GM19023 (cell line): Measurements from ENCODE around the gene F13A1.

Experiments used
- ATAC-seq: cut with Tn5 transposase; IDR thresholded peaks from one replicate; pipeline ENCODE4 v1.9.1; 2021; ENCODE audit warnings: mild to moderate bottlenecking, moderate library complexity; ENCODE audit not compliant: unreplicated experiment

F13A1 gene

DNA sequence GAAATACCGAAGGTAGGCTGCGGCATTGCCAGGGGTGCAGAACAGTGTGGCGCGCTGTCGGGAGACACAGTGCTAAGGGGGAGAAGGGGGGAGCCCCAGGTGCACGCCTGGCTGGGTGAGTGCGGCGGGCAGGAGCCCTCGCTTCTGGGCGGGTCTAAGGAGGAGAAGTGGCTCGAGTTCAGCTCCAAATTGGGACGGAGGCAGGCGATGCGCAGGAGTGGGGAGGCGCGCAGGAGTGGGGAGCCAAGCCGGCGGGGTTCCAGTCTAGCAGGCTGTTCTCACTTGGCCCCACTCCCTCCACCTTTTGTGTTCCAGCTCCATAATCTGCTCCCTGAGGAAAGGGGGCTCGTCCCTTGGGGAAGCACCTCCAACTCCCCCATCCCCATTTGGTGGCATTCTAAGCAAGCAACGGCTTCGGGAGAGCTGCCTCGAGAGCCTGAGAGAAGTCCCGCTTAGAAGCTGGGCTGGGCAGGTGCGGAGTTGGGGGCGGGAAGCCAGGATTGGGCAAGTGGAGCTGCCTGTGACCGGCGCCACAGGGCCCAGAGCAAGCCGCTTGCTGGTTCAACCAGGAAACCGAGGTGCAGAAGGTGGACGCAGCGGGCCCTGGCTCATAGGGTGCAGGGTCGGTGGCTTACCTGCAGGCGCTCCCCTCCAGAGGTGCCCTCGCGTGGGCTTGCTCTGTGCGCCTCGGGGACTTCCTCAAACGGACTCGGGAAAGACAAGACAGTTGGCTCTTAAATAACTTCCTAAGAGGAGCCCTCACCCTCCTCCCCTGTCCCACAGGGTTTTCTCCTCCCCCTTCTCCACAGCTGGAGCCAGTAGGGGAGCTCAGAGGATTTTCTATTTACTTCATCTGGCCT lies at the start of gene F13A1:
Gene F13A1, minus strand, starts transcription at position 711 of the 860 bp plus-strand sequence. CDS start 1,998 bp downstream, outside the sequence.
- ATAC-seq: no peak

DNA sequence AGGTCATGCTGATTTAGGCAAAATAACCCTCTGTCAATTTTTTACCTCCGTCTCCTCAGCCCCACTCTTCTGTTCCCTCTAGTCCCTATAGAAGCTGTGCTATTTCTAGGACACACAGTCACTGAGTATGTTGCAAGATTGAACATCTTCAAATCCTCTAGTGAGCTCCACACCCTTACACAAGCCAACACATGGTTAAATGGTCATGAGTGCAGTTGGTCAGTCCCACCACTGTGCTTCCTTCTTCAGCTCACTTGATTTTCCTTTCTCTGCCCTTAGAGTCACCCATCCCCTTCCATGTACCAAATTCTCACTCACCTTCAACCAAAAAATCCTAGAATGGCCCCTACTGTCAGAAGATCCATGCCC lies 48.2 kb upstream of the F13A1 start:
- ATAC-seq: no peak

DNA sequence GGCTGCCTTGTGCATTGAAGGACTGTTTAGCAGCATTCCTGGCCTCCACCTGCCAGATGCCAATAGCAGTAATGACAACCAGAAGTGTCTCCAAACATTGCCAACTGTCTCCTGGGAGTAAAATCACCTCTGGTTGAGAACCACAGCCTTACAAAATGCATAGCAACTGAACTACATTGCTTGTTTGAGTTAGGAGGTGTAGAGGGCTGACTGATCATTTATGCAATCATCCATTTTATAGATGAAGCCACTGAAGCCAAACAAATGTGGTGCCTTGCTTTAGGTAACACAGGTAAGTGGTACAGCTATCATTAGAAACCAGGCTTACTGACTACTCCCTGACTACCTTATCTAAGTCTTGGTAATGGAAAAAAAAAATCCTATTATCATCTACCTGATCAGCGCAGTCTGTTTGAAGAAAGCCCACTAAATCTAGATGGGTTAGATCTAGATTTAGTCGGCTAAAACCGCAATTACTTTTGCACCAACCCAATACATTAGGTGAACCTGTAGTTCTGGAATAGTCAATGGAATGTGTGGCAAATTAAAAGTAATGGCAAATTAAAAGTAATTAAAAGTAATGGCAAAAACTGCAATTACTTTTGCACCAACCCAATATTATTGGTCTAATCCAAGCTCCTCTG lies 47.7 kb upstream of the F13A1 start:
- no peak for ATAC-seq

DNA sequence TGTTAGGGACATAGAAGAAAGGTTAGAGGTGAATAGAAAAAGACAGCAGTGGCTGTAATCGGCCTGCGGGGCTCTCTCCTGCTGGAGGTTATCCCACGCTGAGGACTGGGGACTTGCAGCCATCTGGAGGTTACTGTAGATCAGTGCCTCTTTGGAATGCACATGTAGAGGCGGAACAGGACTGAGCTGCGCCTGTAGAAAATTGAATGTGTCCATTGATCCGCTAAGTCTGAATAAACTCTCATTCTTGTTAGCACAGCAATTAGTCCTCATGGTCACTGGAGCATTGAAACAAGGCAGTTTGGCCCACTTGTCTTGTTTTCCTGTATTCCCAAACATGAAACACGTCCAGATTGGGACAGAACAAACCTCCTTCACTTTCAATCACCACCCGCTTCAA lies 46.3 kb upstream of the F13A1 start:
- no peak for ATAC-seq

DNA sequence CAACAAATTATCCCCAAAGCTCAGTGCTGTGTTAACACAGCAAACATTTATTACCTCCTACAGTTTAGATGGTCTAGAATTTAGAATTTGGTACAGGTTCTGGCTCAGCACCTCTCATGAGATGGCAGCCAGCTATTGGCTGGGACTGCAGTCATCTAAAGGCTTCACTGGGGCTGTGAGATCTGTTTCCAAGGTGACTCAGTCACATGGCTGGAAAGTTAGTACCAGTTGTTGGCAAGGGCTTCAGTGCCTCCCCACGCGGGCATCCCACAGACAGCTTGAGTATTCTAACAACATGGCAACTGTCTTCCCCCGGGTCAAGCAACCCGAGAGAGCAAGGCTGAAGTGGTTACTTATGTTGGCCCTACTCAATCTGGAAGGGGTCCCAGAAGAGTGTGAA lies 44.8 kb upstream of the F13A1 start:
- ATAC-seq: no peak

DNA sequence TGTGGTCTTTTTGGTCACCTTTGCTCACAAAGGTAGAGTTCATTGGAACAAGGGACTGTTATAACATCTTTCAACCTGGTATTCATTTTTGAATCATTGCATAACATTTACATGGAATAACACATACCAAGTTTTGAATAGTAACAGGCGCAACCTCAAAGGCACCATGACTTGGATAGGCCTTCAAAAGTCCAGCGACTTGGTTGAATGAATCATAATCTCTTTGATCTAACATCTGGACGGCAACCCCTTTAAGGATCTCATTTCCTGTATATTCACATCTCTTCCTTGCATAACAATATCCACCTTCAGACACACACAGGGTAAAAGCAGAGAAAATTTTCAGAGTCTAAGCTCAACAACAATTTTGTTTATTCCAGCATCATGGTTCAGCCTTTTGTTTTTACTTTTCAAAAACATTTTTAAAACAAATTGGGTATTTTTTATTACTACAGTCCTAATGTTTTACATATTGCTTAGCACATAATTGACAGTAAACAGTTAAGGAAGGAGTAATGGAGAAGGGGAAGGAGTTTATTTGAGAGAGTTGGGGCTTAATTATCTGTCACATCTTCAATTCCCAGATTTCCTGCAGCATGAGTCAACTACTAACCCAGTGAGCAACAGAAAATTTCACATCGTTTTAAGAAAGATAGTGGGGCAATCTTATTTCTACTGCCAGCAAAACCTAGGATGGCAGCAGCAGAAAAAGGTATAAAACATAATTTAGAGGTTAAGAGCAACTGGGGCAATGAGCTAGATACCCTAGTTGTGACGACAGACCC lies 41.8 kb upstream of the F13A1 start:
- ATAC-seq: no peak

DNA sequence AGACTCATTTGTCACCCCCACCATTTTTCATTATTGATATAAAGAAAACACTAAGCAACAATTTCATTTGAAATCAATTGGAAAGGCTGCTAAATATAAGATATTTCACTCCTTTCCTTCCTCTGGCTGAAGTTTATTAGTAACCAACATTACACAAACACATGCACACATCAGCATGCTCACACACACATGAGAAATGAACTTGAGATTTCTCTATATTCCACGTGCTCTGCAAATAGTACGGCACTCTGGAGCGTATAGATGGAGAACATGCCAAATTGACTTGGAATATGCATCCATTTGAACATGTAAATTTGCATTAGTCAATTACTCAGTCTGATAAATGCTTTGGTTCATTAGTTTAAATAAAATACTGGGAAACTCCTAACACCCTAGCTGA lies 37.1 kb upstream of the F13A1 start:
- ATAC-seq: no peak

DNA sequence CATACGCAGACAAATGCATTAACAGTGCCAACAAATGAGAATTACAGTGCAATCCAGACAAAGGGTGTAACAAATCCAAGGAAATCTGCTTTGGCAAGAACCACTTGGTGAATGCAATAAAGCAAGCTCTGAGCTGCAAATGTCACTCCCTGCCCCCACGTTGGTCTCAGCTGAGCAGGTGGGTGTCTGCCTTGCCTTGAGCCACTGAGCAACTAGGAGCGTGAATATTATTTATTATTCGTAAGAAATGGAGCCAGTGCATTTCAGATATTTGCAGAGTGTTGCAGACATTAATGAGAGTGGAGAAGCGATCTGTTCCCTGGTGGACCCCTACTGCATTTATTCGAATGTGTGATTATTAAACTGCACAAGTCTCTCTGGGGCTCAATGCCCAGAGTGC lies 36.6 kb upstream of the F13A1 start:
- no peak for ATAC-seq

DNA sequence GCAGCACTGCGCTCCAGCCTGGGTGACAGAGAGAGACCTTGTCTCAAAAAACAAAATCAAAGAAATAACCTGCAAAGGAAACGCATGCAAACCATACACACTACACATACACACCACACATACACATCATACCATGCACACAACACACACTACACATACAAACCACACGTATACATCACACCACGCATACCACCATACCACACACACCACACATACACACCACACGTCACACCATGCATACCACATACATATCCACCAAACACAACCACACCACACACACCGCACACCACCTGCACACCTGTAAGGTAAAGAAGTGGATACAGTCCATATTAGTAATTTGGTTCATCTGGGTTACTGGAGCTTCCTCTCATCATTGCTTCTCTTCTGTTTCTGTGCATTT lies 32.3 kb upstream of the F13A1 start:
- ATAC-seq: no peak

DNA sequence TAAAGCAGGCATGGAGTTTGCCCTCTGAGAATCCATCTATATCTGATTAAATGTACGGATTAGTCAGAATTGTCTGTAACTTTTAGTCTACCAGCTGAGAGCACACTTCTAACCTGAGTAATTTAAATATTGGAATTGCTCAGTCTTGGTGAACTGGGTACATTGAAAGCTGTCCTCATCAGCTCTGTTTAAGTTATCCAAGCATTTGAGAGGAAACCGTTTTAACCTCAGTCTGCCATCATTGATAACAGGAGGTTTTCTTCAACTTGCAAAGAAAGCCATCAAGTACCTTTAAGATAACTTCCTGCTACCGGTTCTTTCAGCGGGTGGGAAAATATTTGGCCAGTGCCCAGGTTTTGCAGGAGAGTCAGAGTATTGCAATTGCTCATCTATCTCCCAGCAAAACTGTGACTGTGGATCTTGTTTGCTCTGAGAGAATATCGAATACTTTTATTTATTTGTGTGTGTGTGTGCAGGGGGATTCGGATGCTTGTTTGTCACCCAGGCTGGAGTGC lies 31.1 kb upstream of the F13A1 start:
- ATAC-seq: no peak

DNA sequence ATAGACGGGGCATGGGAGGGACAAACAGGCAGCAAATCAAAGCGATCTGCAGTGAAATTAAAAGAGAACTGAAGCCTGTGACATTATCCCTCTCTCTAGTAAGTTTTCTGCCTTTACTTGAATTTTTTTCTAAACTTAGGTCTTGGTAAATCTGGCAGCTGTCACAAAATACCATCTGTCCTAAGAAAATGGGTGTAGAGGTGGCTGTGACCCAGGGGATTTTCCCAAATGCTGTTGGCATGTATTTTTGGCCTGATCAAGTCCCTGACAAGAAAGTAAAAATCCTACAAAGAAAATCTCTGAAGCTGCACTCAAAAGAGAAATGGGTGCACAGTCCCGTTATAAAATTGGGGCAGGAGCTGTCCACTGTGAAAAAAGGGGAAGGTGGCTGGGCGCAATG lies 30.2 kb upstream of the F13A1 start:
- ATAC-seq: no peak

DNA sequence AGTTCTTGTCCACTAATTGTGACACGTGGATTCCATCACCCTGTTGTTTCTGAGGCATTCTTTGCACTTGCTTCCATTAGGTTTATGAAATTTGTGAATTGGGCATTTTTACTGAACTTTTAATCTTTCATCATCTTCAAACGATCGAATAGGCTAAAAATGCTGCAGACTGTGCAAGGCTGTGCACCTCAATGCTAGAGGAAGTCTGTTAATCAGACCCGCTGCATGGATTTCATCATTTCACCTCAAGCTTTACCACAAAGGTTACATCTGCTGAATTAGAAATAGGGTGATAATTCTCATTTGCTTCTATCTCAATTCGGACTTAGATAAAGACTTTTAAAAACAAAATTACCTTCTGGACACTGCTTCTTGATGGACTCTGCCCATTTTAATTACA lies 27.8 kb upstream of the F13A1 start:
- no peak for ATAC-seq

DNA sequence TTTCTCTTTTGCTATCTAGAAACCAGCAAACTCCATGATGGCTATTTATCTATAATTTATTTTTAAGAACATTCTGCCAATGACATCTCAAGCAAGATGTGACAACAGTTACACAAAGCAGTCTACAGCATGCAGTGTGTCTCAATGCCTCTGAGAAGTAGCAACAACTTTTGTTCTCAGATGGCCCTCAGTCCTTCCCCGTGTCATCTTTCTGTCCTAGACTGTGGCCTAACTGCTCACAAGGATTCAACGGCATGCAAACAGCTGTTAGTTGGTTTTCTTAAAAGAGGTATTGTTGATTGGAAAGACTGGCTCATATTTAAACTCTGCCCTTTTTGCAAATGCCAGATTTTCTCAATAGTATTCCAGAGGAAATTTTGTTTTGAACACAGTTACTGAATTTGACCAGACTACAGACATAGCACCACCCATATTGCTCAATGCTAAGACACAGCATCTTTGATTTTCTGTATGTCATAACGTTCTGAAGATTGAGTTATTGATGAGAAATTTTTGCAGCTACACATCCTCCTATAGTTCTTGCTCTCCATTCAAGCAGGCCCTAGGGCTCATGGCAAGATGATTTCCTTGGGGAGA lies 26.1 kb upstream of the F13A1 start:
- no peak for ATAC-seq

DNA sequence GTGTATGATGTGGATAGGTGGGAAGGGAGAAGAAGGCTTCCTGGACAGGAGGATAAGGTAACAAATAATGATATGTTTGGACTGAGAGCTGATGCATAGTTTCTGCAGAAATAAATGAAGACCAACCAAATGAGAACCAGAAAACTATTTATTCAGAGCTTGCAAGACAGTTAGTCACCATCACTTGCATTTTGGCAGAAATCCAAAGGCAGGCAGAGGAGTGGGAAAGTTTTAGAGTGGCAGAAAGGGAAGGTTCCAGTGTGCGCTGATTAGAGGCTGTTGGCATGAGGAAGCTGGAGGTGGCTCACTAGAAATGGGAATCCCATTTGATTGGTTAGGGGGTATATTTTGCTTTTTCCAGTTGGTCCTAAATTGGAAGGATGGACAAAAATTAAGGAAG lies 13.0 kb upstream of the F13A1 start:
- no peak for ATAC-seq

DNA sequence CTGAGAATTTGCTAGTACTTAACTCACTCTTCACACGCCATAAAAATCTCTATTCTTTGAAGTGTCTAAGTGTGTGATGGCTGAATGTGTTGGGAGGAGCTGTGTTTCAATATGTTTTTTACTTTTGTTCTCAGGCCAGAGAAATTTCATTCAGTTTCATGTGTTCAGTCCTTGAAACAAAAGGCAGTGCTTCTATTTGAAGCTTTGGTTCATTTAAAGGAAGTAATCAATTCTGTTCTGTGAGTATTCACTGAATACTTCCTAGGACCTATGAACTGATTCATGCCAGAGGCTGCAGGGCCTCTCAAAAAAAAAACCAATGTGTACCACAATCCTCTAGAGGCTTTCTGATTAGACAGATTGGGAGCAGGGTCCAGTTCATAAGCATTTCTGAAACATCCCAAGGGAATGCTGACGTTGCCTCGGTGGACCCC lies 12.4 kb upstream of the F13A1 start:
- peak; percentile 19 for ATAC-seq

DNA sequence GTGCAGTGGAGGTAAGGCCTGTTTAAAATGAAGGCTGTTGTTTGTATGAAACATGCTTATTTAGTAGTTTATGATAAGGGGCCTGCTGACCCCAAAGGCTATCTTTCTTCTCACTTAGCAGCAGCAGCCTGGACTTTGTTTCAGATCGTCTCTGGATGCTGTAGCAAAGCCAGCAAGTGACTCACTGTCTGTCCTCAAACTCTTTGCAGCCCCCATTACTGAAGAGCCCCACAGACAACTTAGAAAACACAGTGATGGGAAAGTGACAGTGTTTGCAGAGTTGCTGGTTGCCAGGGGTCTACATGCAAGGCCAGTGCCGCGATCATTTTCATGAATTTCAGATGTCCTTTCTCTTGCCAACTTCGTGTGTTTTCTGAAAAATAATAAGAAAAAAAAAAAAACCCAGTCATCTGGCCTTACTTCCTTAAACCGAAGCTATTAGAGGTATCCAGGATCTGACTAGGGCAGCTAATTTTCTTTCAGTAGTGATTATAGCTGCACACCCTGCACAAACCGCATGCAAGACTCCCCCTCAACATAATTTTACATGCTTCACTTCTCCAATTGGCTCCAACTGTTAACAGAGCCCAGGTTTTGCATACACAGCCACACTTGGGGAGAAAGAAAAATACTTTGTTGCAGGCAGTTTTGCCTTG lies 11.6 kb upstream of the F13A1 start:
- peak; percentile 53 for ATAC-seq

DNA sequence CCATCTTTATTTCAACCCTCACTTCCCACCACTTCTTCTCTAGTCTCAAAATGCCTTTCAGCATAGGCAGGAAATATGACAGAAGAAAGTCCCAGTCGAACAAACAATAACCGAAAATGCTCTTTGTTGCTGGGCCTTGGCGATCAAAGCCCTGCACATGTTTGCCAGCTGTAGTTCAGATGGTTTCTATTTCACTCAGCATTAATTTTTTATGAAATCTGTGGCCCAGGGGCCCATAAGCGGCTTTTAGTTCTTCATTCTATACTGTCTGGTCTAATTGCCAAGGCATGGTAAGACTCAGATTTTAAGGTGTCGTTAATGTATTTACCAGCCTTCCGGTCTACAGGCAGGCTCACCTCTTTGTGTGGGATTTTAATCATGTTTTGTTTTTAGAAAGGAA lies 10.9 kb upstream of the F13A1 start:
- peak; percentile 82 for ATAC-seq

DNA sequence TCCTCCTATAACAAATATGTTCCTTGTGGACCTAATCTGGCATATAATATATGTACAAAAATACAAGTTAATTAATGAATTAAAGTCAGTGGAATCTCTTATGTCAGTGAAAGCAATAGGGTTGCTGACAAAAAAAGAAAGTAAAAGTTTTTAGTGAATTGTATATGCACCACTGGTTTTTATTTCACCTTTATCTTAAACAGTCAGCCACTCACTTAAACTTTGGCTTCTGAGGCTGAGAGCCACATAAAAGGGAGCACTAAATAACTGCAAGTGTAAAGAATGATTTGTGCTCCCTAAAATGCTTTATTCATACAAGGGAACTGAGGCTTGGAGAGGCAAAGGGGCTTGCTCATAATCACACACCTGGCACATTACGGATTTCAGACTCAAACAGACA lies 9.9 kb upstream of the F13A1 start:
- no peak for ATAC-seq

DNA sequence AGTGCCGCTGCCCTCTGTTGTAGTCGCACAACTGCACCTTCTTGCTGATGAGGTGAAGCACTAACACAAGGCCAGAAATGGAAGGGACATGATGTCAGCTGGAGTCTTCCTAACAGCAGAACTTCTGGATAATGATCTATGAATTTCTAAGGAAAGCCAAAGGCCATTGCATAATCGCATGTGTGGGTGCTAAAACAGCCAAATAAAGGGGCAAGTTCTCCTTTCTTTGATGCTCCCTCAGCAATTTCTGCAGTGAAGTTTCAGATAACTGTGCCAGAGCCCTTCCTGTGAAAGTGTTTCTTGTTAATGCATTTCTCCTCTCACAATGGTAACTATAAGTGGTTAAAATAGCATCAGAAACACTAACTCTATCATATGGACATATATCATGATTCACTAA lies 8.0 kb upstream of the F13A1 start:
- no peak for ATAC-seq

DNA sequence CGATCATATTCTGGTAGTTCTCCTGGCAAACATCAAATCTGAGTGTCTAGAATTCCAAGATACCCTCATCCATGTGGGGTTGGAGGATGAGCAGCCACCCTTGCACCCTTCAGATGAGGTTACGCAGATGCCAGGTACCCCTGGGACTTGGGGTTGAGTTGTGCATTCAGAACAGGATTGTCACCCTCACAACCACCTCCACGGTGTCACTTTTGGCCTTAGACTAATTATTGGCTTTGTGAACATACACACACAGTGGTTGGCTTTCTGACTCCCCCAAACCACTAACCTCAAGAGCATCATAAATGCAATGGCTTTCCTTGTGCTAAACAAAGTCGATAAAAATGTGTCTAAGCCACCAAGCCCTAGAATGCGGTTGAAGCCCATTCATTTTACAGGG lies 2.9 kb upstream of the F13A1 start:
- ATAC-seq: no peak

DNA sequence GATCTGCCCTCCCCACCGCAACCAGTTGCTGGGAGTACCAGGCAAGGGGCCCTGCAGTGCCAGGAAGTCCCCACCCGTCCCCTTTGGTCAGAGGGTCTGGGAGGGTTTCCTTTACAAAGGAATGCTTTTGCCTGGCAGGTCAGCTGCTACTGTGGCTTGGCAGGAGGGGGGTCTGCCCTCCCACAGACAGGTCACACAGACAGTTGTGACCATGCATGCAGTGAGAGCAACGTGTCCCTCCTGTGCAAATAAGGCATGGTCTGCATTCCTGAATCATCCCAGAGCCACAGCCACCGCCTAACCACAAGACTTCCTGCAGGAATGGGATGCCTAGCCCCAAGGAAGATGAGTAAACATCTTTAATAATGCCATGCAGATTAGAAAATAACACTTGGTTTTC lies 439 bp upstream of the F13A1 start:
- ATAC-seq: no peak
